HG03442 (cell line): ENCODE measurements around the gene PRKAB1.

Source experiments
- ATAC-seq: cut with Tn5 transposase; IDR thresholded peaks from one replicate; pipeline ENCODE4 v1.9.1; 2021; ENCODE audit warnings: mild to moderate bottlenecking, moderate library complexity; ENCODE audit not compliant: unreplicated experiment

Gene PRKAB1

GRCh38 chr12:119710374-119710964, 42.5 kb downstream of the PRKAB1 start:
- no peak for ATAC-seq

GRCh38 chr12:119710965-119711551, 43.1 kb downstream of the PRKAB1 start:
- no peak for ATAC-seq

GRCh38 chr12:119711693-119712092, 43.8 kb downstream of the PRKAB1 start:
- ATAC-seq, result no peak

- ATAC-seq, result no peak
These were observed 44.8 kb downstream of the PRKAB1 start for GRCh38 chr12:119712721-119713120.

GRCh38 chr12:119713551-119714031, 45.7 kb downstream of the PRKAB1 start:
- ATAC-seq, result no peak

- no peak for ATAC-seq
These were observed 46.8 kb downstream of the PRKAB1 start for GRCh38 chr12:119714614-119715267.

DNA sequence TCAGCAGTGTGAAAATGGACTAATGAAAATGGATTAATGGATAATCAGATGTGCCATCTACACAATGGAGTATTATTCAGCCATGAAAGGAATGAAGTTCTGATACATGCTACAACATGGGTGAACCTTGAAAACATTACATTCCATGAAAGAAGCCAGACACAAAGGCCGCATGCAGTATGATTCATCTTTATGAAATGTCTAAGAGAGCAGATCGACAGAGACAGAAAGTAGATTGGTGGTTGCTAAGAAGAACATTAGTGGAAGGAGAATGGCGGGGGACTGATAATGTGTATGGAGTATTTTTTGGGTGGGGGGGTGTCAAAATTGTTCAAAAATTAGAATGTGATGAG, 47.3 kb downstream of the PRKAB1 start:
- ATAC-seq, result no peak

DNA sequence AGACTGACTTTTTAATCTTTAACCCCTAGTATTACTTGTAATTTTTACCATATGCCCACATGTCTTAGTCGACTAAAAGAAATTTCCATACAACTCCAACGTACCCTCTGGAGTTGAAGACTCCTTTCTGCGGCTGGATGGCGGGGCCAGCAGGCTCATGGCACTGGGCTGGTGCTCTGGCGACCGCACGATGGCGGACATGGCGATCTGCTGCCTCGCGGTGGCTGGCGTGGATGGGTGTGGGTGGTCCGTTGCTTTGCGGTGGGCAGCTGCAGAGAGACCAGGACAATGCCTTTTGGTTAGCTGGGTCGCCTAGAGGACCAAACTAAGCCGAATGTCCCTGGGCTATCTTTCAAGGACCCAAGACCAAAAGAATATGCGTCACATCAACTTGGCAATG, 50.2 kb downstream of the PRKAB1 start:
- ATAC-seq, result no peak

GRCh38 chr12:119720349-119720748, 52.4 kb downstream of the PRKAB1 start:
- no peak for ATAC-seq

DNA sequence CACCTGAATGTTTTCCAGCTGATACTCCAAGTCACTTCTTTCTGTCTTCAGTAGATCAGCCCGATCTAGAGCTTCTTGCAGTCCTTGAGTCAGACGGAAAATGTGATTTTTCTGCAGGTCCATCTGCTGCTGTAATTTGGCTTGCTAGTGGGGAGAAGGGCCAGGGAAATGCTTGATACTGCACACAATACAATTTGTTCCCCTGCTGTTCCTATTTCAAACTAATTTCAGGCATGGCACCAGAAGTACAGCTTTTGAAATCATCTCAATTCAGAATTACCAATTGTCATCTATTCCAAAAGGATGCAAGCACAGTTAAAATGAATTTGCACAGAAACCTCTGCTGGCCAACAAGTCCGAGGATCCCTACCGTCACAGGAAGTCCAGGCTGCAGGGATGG, 53.4 kb downstream of the PRKAB1 start:
- ATAC-seq, result no peak

DNA sequence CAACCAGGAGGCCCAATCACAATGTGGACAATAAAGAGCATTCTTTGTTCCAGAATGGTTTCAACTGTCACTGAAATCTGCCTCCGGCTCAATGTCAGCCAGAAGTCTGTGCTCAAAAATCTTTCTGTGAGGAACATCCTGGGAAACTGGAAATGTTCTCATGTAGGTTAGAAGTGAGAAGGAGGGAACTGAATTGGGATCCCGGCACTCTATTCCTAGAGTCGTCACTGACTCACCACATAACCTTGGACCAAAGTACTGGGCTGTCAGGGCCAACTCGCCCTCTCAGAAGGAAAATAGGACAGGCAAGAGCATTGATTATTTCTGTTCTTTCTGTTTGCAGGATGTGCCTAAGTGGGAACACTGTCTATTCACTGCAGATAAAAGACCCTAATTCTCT, 57.6 kb downstream of the PRKAB1 start:
- no peak for ATAC-seq

GRCh38 chr12:119727600-119728443, 59.9 kb downstream of the PRKAB1 start:
- ATAC-seq, result no peak

DNA sequence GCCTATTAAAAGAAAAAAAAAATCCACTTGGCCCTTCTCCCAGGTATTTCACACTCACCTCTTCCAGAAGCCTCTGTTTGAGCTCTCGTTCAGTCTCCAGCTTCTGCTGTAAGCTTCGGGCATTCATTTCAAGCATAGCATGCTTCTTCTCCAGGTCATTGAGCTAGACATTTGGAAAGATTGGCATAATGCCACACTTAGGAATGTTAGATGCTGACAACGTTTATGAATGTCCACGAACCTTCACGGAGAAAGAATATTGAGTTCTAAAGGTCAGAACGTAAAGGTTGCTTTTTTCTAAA, 60.5 kb downstream of the PRKAB1 start:
- ATAC-seq, result no peak

- ATAC-seq, result no peak
These were observed 61.9 kb downstream of the PRKAB1 start for GRCh38 chr12:119729871-119730270.

- ATAC-seq, result no peak
These were observed 62.4 kb downstream of the PRKAB1 start for GRCh38 chr12:119730381-119730780.
